Erythroblast (primary cell): Measurements from ENCODE around the gene ADARB1.

Experiments used
- DNase-seq, 2 experiments: peaks; one replicate each; lab custom pipeline; 2025; lab: John Stamatoyannopoulos, UW
- GATA1 ChIP-seq: IDR thresholded peaks from 2 replicates; pipeline ENCODE4 v1.6.1; 2011; ENCODE audit warnings: low read depth, mild to moderate bottlenecking, control low read depth, low read length, moderate library complexity
- POLR2A ChIP-seq: IDR thresholded peaks from 2 replicates; pipeline ENCODE4 v1.6.1; 2011; ENCODE audit warnings: mild to moderate bottlenecking, low read length

Gene ADARB1

GRCh38 chr21:45097827-45098387, 23.5 kb downstream of the ADARB1 start:
- DNase-seq, result no peak
- TF ChIP-seq GATA1 (no peak), POLR2A (no peak)

- TF ChIP-seq POLR2A, result no peak
- TF ChIP-seq GATA1, result no peak
- DNase-seq, result no peak
Measured at GRCh38 chr21:45098867-45099266, 24.5 kb downstream of the ADARB1 start.

DNA sequence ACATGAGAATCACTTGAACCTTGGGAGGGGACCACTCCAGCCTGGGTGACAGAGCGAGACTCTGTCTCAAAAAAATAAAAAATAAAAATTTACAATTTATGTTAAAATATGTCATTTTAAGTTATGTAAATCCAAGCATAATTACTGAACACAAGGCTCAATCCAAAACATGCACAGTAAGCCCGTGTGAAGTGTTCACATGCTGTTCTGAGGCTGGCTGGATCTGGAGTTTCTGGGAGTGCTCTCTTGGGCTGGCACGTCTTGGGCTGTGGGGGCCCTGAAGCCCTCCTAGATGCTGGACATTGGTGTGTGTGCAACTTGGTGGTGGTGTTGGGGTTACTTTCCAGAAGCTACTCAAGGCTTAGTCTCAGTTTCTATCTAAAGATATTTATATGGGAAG, 25.2 kb downstream of the ADARB1 start:
- no peak for TF ChIP-seq GATA1
- no peak for TF ChIP-seq POLR2A
- DNase-seq, result no peak

- no peak for DNase-seq
- no peak for TF ChIP-seq POLR2A
- TF ChIP-seq GATA1, result no peak
Measured at GRCh38 chr21:45100866-45101265, 26.5 kb downstream of the ADARB1 start.

GRCh38 chr21:45102391-45102932, 28.1 kb downstream of the ADARB1 start:
- DNase-seq, result peak in 1 of 2 experiments; percentile 8

GRCh38 chr21:45103971-45104520, 29.7 kb downstream of the ADARB1 start:
- TF ChIP-seq GATA1, result no peak
- no peak for DNase-seq

More at GRCh38 chr21:45102391-45102932, 28.1 kb downstream of the ADARB1 start:
- TF ChIP-seq GATA1 (no peak), POLR2A (no peak)

DNA sequence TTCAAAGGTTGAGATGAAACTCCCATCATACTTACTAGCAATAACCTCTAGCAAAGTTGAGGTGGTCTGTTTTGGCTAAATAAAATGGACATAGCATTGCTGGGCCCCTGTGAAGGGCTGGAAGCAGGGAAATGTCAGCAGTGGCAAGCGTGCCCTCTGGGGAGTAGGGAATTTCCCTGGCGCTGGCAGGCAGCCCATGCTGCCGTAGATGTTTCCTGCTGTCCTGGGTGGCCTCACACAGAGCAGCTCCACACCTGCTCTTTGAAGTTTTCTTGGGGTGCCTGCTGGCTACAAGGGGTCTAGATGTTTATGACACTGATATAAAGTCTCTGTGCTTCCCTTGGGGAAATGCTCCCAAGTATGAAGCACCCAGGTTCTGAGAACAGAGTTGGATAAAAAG, 30.2 kb downstream of the ADARB1 start:
- TF ChIP-seq POLR2A, result no peak
- no peak for TF ChIP-seq GATA1
- DNase-seq, result no peak

DNA sequence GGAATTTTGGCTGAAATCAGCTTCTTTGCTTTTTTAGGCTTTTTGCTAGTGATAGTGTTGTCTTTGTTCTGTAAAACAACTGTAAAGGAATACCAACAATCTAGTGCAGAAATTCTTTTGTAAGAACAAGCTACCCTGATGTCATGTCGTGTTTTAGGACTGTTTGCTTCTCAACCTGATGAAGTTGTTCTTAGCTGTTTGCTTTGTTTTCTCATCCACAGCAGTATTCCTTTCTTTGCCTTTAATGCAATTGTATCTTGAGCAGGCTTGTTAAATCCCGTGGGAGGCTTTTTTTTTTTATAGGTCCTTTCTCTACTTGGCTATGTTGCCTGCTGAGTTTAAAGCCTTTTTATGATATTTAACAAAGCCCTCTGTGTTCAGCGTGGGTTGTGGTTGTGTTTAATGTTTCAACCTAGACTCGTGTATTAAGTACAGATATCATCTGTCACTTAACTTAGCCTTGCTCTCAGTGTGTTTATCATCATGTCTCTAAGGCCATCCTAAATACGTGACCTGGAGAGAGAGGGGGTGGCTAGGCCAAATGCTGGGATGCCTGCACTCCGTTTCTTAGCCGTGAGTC, 31.6 kb downstream of the ADARB1 start:
- TF ChIP-seq POLR2A, result no peak
- no peak for TF ChIP-seq GATA1
- DNase-seq, result no peak

GRCh38 chr21:45108034-45108790, 33.8 kb downstream of the ADARB1 start:
- no peak for DNase-seq
- TF ChIP-seq GATA1 (no peak), POLR2A (no peak)

- DNase-seq, result no peak
Measured at GRCh38 chr21:45108808-45109781, 34.7 kb downstream of the ADARB1 start.

GRCh38 chr21:45109831-45110492, 35.6 kb downstream of the ADARB1 start:
- no peak for DNase-seq
- TF ChIP-seq GATA1 (no peak), POLR2A (no peak)

More at GRCh38 chr21:45108808-45109781, 34.7 kb downstream of the ADARB1 start:
- no peak for TF ChIP-seq GATA1
- TF ChIP-seq POLR2A, result no peak

DNA sequence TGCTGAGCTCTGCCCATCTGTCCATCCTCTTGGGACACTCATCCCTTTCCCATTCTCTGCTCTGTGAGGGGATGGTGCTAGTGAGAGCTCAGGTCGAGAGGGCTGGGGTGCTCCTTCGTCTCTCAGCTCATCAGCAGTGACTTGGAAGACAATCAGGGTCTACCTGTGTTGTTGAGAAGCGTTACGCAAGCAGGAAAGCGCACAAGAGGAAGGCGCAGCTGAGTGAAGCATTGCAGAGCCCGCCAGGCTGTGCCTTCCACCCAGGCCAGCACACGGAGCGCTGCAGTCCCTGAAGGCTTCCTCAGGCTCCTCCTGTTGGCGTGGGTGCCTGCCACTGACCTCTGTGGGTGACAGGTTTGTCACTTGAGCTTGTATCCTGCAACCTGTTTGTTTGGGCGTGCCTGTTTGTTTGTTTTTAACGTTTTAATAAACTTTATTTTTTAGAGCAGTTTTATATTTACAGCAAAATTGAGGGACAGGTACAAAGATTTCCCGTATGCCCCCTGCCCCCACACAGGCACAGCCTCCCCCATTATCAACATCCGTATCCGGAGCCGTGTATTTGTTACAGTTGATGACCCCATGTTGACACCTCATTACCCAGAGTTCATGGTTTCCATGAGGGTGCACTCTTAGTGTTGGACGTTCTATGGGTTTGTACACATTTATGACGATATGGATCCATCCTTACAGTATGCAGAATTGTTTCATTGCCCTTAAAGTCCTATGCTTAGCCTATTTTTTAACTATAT, 36.7 kb downstream of the ADARB1 start:
- no peak for DNase-seq

More for the DNA sequence above, 36.7 kb downstream of the ADARB1 start:
- no peak for TF ChIP-seq GATA1
- TF ChIP-seq POLR2A, result no peak
